HG03139 (cell line): ENCODE results near the gene CSMD2.
"Not testable (repeated sequence)": the region's sequence is repeated elsewhere in the genome, so short reads cannot be mapped to it uniquely, and the experiment has no call there.

Experiments used
- ATAC-seq: cut with Tn5 transposase; IDR thresholded peaks from one replicate; pipeline ENCODE4 v1.9.1; 2021; ENCODE audit not compliant: unreplicated experiment

CSMD2 gene

GRCh38 chr1:34164771-34165391, at the start of gene CSMD2:
Gene CSMD2 (minus strand): TSS chr1:34165230. CDS start chr1:34165097, 133 bp downstream.
- ATAC-seq, result no peak

GRCh38 chr1:34213956-34214355, 48.9 kb upstream of the CSMD2 start:
- no peak for ATAC-seq

- no peak for ATAC-seq
Measured at GRCh38 chr1:34212673-34213072, 47.6 kb upstream of the CSMD2 start.

GRCh38 chr1:34199927-34200326, 34.9 kb upstream of the CSMD2 start:
- ATAC-seq, result no peak

GRCh38 chr1:34192621-34193020, 27.6 kb upstream of the CSMD2 start:
- no peak for ATAC-seq

- ATAC-seq, result no peak
Measured at GRCh38 chr1:34190692-34191091, 25.7 kb upstream of the CSMD2 start.

GRCh38 chr1:34188985-34189384, 24.0 kb upstream of the CSMD2 start:
- ATAC-seq, result no peak

GRCh38 chr1:34188418-34188817, 23.4 kb upstream of the CSMD2 start:
- no peak for ATAC-seq

GRCh38 chr1:34186741-34187494, 21.9 kb upstream of the CSMD2 start:
- no peak for ATAC-seq

- ATAC-seq, result not testable (repeated sequence)
Measured at GRCh38 chr1:34183381-34183780, 18.4 kb upstream of the CSMD2 start.

- ATAC-seq, result no peak
Measured at GRCh38 chr1:34178072-34178471, 13.0 kb upstream of the CSMD2 start.

- ATAC-seq, result no peak
Measured at GRCh38 chr1:34176830-34177603, 12.0 kb upstream of the CSMD2 start, which contains the start of gene C1orf94. Gene C1orf94 (plus strand): TSS chr1:34176907. CDS start chr1:34177790, 883 bp downstream.

GRCh38 chr1:34175744-34176143, 10.7 kb upstream of the CSMD2 start:
- no peak for ATAC-seq

GRCh38 chr1:34167389-34167788, 2.4 kb upstream of the CSMD2 start:
- ATAC-seq, result no peak

- ATAC-seq, result no peak
Measured at GRCh38 chr1:34166625-34167361, 1.8 kb upstream of the CSMD2 start.

GRCh38 chr1:34166191-34166624, 1.2 kb upstream of the CSMD2 start:
- no peak for ATAC-seq

- no peak for ATAC-seq
Measured at GRCh38 chr1:34165422-34165921, 442 bp upstream of the CSMD2 start.

GRCh38 chr1:34163792-34164731, 968 bp downstream of the CSMD2 start:
- no peak for ATAC-seq

GRCh38 chr1:34162852-34163766, 1.9 kb downstream of the CSMD2 start:
- no peak for ATAC-seq
